ENCODE measurements around the gene FXYD2.

FXYD2 gene

GRCh38 chr11:117857734-117858414, 33.3 kb upstream of the FXYD2 start:
- DNase-seq = no peak

GRCh38 chr11:117855912-117856651, 31.5 kb upstream of the FXYD2 start:
- no peak for DNase-seq

GRCh38 chr11:117855186-117855845, 30.8 kb upstream of the FXYD2 start:
- no peak for DNase-seq

- DNase-seq = no peak
These were observed 27.8 kb upstream of the FXYD2 start for GRCh38 chr11:117852309-117852708.

- DNase-seq = peak; percentile 12
These were observed 27.3 kb upstream of the FXYD2 start for GRCh38 chr11:117851852-117852251.

- peak; percentile 72 for DNase-seq
These were observed 26.6 kb upstream of the FXYD2 start for GRCh38 chr11:117851106-117851505.

- no peak for DNase-seq
These were observed 25.4 kb upstream of the FXYD2 start for GRCh38 chr11:117849781-117850414.

- peak; percentile 52 for DNase-seq
These were observed 19.3 kb upstream of the FXYD2 start for GRCh38 chr11:117843666-117844484.

- DNase-seq = no peak
These were observed 17.8 kb upstream of the FXYD2 start for GRCh38 chr11:117842131-117842941.

- no peak for DNase-seq
These were observed 17.0 kb upstream of the FXYD2 start for GRCh38 chr11:117841551-117842031.

GRCh38 chr11:117840881-117841550, 16.5 kb upstream of the FXYD2 start:
- no peak for DNase-seq

- DNase-seq = no peak
These were observed 15.6 kb upstream of the FXYD2 start for GRCh38 chr11:117839936-117840813.

- no peak for DNase-seq
These were observed 14.9 kb upstream of the FXYD2 start for GRCh38 chr11:117839380-117839881.

- no peak for DNase-seq
These were observed 14.4 kb upstream of the FXYD2 start for GRCh38 chr11:117838901-117839300.

GRCh38 chr11:117837791-117838190, 13.2 kb upstream of the FXYD2 start:
- DNase-seq = no peak

GRCh38 chr11:117837070-117837776, 12.7 kb upstream of the FXYD2 start:
- no peak for DNase-seq

- no peak for DNase-seq
These were observed 11.8 kb upstream of the FXYD2 start for GRCh38 chr11:117836077-117836960.

GRCh38 chr11:117835576-117835975, 11.0 kb upstream of the FXYD2 start:
- no peak for DNase-seq
